Upper lobe of left lung (tissue), 6 donors: ENCODE measurements around the gene RALGAPB. TPM values are rescaled to one million over a fixed set of nuclear protein-coding genes. Genes with fewer than 3 reads are reported as not detected.
"Not testable (repeated sequence)": the region's sequence is repeated elsewhere in the genome, so short reads cannot be mapped to it uniquely, and the experiment has no call there.

Experiments used
- ATAC-seq, 2 donors: fragments of 200-7000 bp; cut with Tn5 transposase; one replicate each; pipeline ENCODE4 v1.9.1; 2022; ENCODE audit warnings: mild to moderate bottlenecking in 2 of 2, moderate library complexity in 2 of 2; ENCODE audit not compliant: low FRiP score in 2 of 2
- DNase-seq, 2 donors: peaks; one replicate each; pipeline ENCODE4 v3.0.0-alpha.2; 2019 to 2020
- H3K27ac ChIP-seq, 4 donors: fragments of 200-600 bp; sonication (generic); one replicate each; pipeline ENCODE4 v1.5.1; 2016 to 2019
- H3K27me3 ChIP-seq, 4 donors: fragments of 200-600 bp; sonication (generic); one replicate each; pipeline ENCODE4 v1.5.1; 2017 to 2019
- H3K36me3 ChIP-seq, 4 donors: fragments of 200-600 bp; sonication (generic); one replicate each; pipeline ENCODE4 v1.5.1; 2016 to 2019
- H3K4me1 ChIP-seq, 4 donors: fragments of 200-600 bp; sonication (generic); one replicate each; pipeline ENCODE4 v1.5.1; 2018 to 2019
- H3K4me3 ChIP-seq, 4 donors: fragments of 200-600 bp; sonication (generic); one replicate each; pipeline ENCODE4 v1.5.1; 2017 to 2019; ENCODE audit warnings: mild to moderate bottlenecking in 2 of 4, moderate library complexity in 1 of 4
- H3K9me3 ChIP-seq, 4 donors: fragments of 200-600 bp; sonication (generic); one replicate each; pipeline ENCODE4 v1.5.1; 2018 to 2019
- CTCF ChIP-seq, 6 experiments: fragments of 450-650 bp in 4 of 6; fragments of 200-600 bp in 2 of 6; sonication (generic) in 2 of 6; IDR thresholded peaks; one replicate each; pipeline ENCODE4 v1.5.1; 2016 to 2019; ENCODE audit warnings: antibody characterized with exemption in 6 of 6
- EP300 ChIP-seq, 4 donors: sonication (generic); formaldehyde crosslinking; IDR thresholded peaks; one replicate each; pipeline ENCODE4 v1.5.1; 2017; ENCODE audit warnings: antibody characterized with exemption in 4 of 4, control low read depth in 2 of 4
- POLR2A ChIP-seq, 4 donors: fragments of 450-650 bp; IDR thresholded peaks; one replicate each; pipeline ENCODE4 v1.5.1; 2016 to 2017; ENCODE audit warnings: antibody characterized with exemption in 4 of 4, mild to moderate bottlenecking in 2 of 4
- POLR2AphosphoS5 ChIP-seq, 2 donors: sonication (generic); formaldehyde crosslinking; IDR thresholded peaks; one replicate each; pipeline ENCODE4 v1.5.1; 2017; ENCODE audit warnings: antibody characterized with exemption in 2 of 2
- WGBS, 2 donors: methylation state at CpG; one replicate each; pipeline ENCODE4 v1.1.5; 2017 to 2018; 5-methylcytosine and 5-hydroxymethylcytosine counted together
- total RNA-seq, 6 donors: library from RNA; depleted of rRNA in 4 of 6; stranded (reverse); fragments of >200 nt in 4 of 6; gene quantifications; one replicate each; pipeline versions ENCODE4 v1.1.0 to v1.2.1, GENCODE V29; 2016 to 2021
- donor health status: DM: no; HTN: no; CAD: no; lungs with moderate emphysema.
- donor health status: DM: no; HTN: yes; CAD: no; lungs with severe emphysema.

Gene RALGAPB
- total RNA-seq, 6 donors from 2014 or later: 27.0 to 76.5 (median 32.1) TPM

- H3K36me3 ChIP-seq: peaks cover 47 to 100% (median 89%) of the 10 kb centered on the region in 4 donors
- no peak for TF ChIP-seq POLR2A (IDR thresholded peaks at IDR 0.05)
- 90 to 91% methylated on average over 5 of the region's 5 CpGs for WGBS, 2 donors
- no peak overlapping the region for H3K4me3 ChIP-seq
- no peak for DNase-seq
- no peak for ATAC-seq
- peaks cover 0 to 7% (median under 1%) of the 10 kb centered on the region in 4 donors for H3K4me1 ChIP-seq
- H3K9me3 ChIP-seq: no peaks in the 10 kb centered on the region
- no peak overlapping the region for H3K27ac ChIP-seq
- H3K27me3 ChIP-seq: no peaks in the 10 kb centered on the region
These were observed 45.0 kb upstream of the RALGAPB start for GRCh38 chr20:38427655-38428023.

GRCh38 chr20:38428800-38429199 lies 43.8 kb upstream of the RALGAPB start:
- TF ChIP-seq CTCF (IDR thresholded peaks at IDR 0.05): no peak
- no peak for TF ChIP-seq EP300 (IDR thresholded peaks at IDR 0.05)
- no peak for TF ChIP-seq POLR2AphosphoS5 (IDR thresholded peaks at IDR 0.05)
- no peak for TF ChIP-seq POLR2A (IDR thresholded peaks at IDR 0.05)
- 85 to 93% methylated on average over 3 of the region's 3 CpGs for WGBS, 2 donors

GRCh38 chr20:38429301-38429700 lies 43.3 kb upstream of the RALGAPB start:
- TF ChIP-seq POLR2AphosphoS5 (IDR thresholded peaks at IDR 0.05) (no peak), POLR2A (IDR thresholded peaks at IDR 0.05) (no peak), CTCF (IDR thresholded peaks at IDR 0.05) (no peak), EP300 (IDR thresholded peaks at IDR 0.05) (no peak)
- Histone ChIP-seq H3K4me3 (no peak overlapping the region), H3K9me3 (no peaks in the 10 kb centered on the region), H3K27me3 (no peaks in the 10 kb centered on the region), H3K36me3 (peaks cover 47 to 100% (median 90%) of the 10 kb centered on the region in 4 donors), H3K4me1 (peaks cover 11 to 24% (median 13%) of the 10 kb centered on the region in 4 donors), H3K27ac (no peak overlapping the region)
- 87 to 88% methylated on average over 3 of the region's 3 CpGs for WGBS, 2 donors
- DNase-seq: no peak
- no peak for ATAC-seq

More at GRCh38 chr20:38428800-38429199, 43.8 kb upstream of the RALGAPB start:
- Histone ChIP-seq H3K9me3 (no peaks in the 10 kb centered on the region), H3K36me3 (peaks cover 47 to 100% (median 92%) of the 10 kb centered on the region in 4 donors), H3K4me1 (peaks cover 6 to 19% (median 8%) of the 10 kb centered on the region in 4 donors), H3K27me3 (no peaks in the 10 kb centered on the region), H3K4me3 (no peak overlapping the region), H3K27ac (no peak overlapping the region)
- DNase-seq (no peak), ATAC-seq (no peak)

DNA sequence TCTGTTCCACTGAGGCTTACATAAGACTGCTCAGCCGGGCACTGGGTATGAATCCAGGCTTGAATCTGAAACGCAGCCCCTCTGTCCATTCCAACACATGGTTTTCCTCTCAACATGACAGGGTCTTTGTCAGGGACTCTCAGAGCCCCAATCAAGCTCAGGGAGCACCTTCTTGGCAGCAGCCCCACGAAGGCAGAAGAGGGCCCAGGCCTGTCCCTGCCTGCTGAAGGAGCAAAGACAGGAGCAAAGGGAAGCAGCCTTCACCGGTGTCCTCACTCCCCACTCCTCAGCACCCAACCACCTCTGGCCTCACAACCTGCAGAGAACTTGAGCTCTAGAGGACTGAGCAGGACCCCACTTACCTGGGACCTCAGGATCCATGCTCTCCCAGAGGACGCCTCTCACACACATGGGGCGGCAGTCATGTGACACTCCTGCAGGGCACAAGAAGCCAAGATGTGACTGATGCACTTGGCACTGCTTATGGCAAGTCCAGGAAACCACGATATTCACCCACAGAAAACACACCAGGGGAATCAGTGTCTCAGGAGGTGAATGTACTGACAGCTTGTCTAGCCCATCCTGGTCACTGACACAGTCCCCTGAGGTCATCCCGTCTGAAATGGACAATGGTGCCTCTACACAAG lies 41.8 kb upstream of the RALGAPB start:
- TF ChIP-seq EP300 (IDR thresholded peaks at IDR 0.05): no peak
- no peak for TF ChIP-seq POLR2A (IDR thresholded peaks at IDR 0.05)
- no peak for TF ChIP-seq POLR2AphosphoS5 (IDR thresholded peaks at IDR 0.05)
- TF ChIP-seq CTCF (IDR thresholded peaks at IDR 0.05): no peak
- Histone ChIP-seq H3K9me3 (no peaks in the 10 kb centered on the region), H3K4me3 (no peak overlapping the region), H3K27ac (no peak overlapping the region), H3K36me3 (peaks cover 44 to 85% (median 75%) of the 10 kb centered on the region in 4 donors), H3K27me3 (no peaks in the 10 kb centered on the region), H3K4me1 (peaks cover 13 to 31% (median 16%) of the 10 kb centered on the region in 4 donors)
- no peak for ATAC-seq
- DNase-seq: no peak
- 88 to 90% methylated on average over 7 to 8 of the region's 8 CpGs for WGBS, 2 donors

- no peak overlapping the region for H3K4me3 ChIP-seq
- 93 to 96% methylated on average over 4 to 6 of the region's 6 CpGs for WGBS, 2 donors
These were observed 40.4 kb upstream of the RALGAPB start for GRCh38 chr20:38432292-38432691.

DNA sequence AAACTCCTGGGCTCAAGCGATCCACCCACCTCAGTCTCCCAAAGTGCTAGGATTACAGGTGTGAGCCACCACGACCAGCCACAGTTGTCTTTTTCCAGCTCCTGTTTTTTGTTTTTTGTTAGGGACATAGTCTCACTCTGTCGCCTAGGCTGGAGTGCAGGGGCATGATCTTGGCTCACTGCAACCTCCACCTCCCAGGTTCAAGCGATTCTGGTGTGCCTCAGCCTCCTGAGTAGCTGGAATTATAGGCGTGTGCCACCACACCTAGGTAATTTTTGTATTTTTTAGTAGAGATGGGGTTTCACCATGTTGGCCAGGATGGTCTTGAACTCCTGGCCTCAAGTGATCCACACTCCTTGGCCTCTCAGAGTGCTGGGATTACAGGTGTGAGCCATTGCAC lies 39.8 kb upstream of the RALGAPB start:
- Histone ChIP-seq H3K36me3 (peaks cover 30 to 64% (median 58%) of the 10 kb centered on the region in 4 donors), H3K4me3 (peak overlapping the region in 1 of 4 donors; percentile 74), H3K4me1 (peaks cover 13 to 31% (median 16%) of the 10 kb centered on the region in 4 donors)
- not testable (repeated sequence) for DNase-seq, H3K27ac ChIP-seq, H3K27me3 ChIP-seq, ATAC-seq, H3K9me3 ChIP-seq
- WGBS, 2 donors: 90 to 94% methylated on average over 5 of the region's 5 CpGs

More at GRCh38 chr20:38432292-38432691, 40.4 kb upstream of the RALGAPB start:
- no peak for DNase-seq
- TF ChIP-seq CTCF (IDR thresholded peaks at IDR 0.05) (no peak), POLR2A (IDR thresholded peaks at IDR 0.05) (no peak), EP300 (IDR thresholded peaks at IDR 0.05) (no peak), POLR2AphosphoS5 (IDR thresholded peaks at IDR 0.05) (no peak)
- Histone ChIP-seq H3K36me3 (peaks cover 34 to 70% (median 63%) of the 10 kb centered on the region in 4 donors), H3K9me3 (no peaks in the 10 kb centered on the region), H3K27ac (no peak overlapping the region), H3K4me1 (peaks cover 13 to 31% (median 16%) of the 10 kb centered on the region in 4 donors), H3K27me3 (no peaks in the 10 kb centered on the region)
- ATAC-seq: no peak
